Endodermal cell (in vitro differentiated cells): ENCODE data around the gene TCN1. TPM values are rescaled to one million over a fixed set of nuclear protein-coding genes. Genes with fewer than 3 reads are reported as not detected.
A peak's percentile ranks its signal among the peaks of the same experiment; 100 is the strongest.
"Not testable (repeated sequence)": the region's sequence is repeated elsewhere in the genome, so short reads cannot be mapped to it uniquely, and the experiment has no call there.

Source experiments
- DNase-seq: peaks from one replicate; pipeline ENCODE4 v3.0.0-alpha.2; 2017
- H3K27ac ChIP-seq: 2 replicates; pipeline ENCODE4 v1.5.1; 2013; ENCODE audit warnings: mild to moderate bottlenecking, low read depth, low read length, moderate library complexity
- H3K27me3 ChIP-seq: 2 replicates; pipeline ENCODE4 v1.6.1; 2013; ENCODE audit warnings: mild to moderate bottlenecking, low read length, moderate library complexity; ENCODE audit not compliant: insufficient read depth, control insufficient read depth, poor library complexity, severe bottlenecking
- H3K36me3 ChIP-seq: 2 replicates; pipeline ENCODE4 v1.7.0; 2013; ENCODE audit warnings: mild to moderate bottlenecking, low read length, moderate library complexity; ENCODE audit not compliant: control insufficient read depth, insufficient read depth
- H3K4me1 ChIP-seq: one replicate; pipeline ENCODE4 v1.7.0; 2013; ENCODE audit warnings: low read length; ENCODE audit not compliant: control insufficient read depth, insufficient read depth
- H3K4me3 ChIP-seq: 2 replicates; pipeline ENCODE4 v1.5.1; 2013; ENCODE audit warnings: mild to moderate bottlenecking, low read length, moderate library complexity
- H3K9ac ChIP-seq: 2 replicates; pipeline ENCODE4 v1.6.1; 2013; ENCODE audit warnings: mild to moderate bottlenecking, low read length, moderate library complexity; ENCODE audit not compliant: poor library complexity, severe bottlenecking; ENCODE audit errors: extremely low read depth
- H3K9me3 ChIP-seq: 2 replicates; pipeline ENCODE4 v1.6.1; 2013; ENCODE audit warnings: mild to moderate bottlenecking, low read length, moderate library complexity; ENCODE audit not compliant: control insufficient read depth
- H3K27ac Mint-ChIP-seq: 2 replicates; pipeline ENCODE4 v1.8.0; 2020; ENCODE audit warnings: mixed read lengths
- H3K27me3 Mint-ChIP-seq: 2 replicates; pipeline ENCODE4 v1.8.0; 2021; ENCODE audit warnings: mild to moderate bottlenecking, mixed read lengths; ENCODE audit not compliant: insufficient read depth
- H3K36me3 Mint-ChIP-seq: 2 replicates; pipeline ENCODE4 v1.8.0; 2020; ENCODE audit warnings: low read depth, mixed read lengths
- H3K4me1 Mint-ChIP-seq: 2 replicates; pipeline ENCODE4 v1.8.0; 2020; ENCODE audit warnings: mixed read lengths
- H3K4me3 Mint-ChIP-seq: 2 replicates; pipeline ENCODE4 v1.8.0; 2020; ENCODE audit warnings: mild to moderate bottlenecking, moderate library complexity, mixed read lengths
- H3K9me3 Mint-ChIP-seq: 2 replicates; pipeline ENCODE4 v1.8.0; 2020; ENCODE audit warnings: mild to moderate bottlenecking, mixed read lengths
- WGBS, 2 experiments: methylation state at CpG; one replicate each; pipeline versions ENCODE4 v1.1.5 to v1.1.7; 2013; ENCODE audit warnings: missing lambda C conversion rate in 2 of 2, mixed read lengths in 1 of 2; ENCODE audit not compliant: insufficient coverage in 1 of 2, insufficient read length in 1 of 2; 5-methylcytosine and 5-hydroxymethylcytosine counted together
- total RNA-seq, 2 donors: library from RNA; stranded (reverse); fragmentation: NEBNext Ultra II Directional in 1 of 2; extraction: Animal tissue kit (Norgen Biotek cat#: 25700) in 1 of 2; gene quantifications; 2 replicates in 1 of 2; 3 replicates in 1 of 2; pipeline ENCODE4 v1.2.1, GENCODE V29; 2021
- TF ChIP-seq, protein P1 (sequence below): fragments of 200-600 bp; sonication (generic); conservative IDR thresholded peaks from 2 replicates; pipeline ENCODE4 v1.5.0; 2021; ENCODE audit warnings: antibody characterized with exemption, mild to moderate bottlenecking

The TCN1 gene
- total RNA-seq, 2 donors from 2014 or later, result not detected

DNA sequence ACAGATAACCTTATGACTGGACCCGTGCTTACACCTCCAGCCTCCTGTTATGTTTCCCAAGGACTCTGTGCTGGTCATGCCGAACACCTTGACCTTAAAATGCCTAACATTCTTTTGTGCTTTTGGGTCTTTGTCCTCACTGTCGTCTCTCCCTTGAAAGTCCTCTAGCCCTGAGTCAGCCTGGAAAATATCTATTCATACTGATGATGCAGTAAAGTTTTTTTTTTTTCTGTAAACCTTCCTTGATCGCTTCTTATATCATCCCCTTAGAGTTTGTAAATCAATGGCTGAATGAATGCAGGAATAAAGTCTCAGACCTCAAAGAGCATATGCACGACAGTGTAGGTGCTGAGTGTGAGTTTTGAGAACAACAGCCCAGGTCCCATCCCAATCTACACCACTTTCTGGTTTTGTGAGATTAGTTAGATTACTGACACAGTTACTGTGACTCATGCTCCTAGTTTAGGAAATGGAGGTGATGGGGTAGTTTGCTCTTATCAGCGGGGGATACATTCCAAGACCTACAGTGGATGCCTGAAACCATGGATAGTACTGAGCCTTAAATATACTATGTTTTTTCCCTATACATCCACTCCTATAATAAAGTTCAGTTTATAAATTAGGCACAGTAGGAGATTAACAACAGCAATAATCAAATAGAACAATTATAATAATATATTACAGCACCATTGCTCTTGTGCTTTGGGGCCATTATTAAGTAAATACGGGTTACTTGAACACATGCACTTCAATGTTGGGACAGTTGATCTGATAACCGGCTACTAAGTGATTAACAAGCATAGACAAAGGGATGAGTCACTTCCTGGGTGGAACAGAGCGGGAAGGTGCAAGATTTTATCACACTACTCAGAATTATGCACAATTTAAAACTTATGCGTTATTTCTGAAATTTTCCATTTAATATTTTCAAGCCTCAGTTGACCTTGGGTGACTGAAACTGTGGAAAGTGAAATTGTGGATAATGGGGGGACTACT, 8.6 kb downstream of the TCN1 start:
- Histone ChIP-seq H3K27ac (no peak overlapping the region), H3K9me3 (no peaks in the 10 kb centered on the region), H3K36me3 (no peaks in the 10 kb centered on the region), H3K27me3 (no peaks in the 10 kb centered on the region), H3K9ac (no peak overlapping the region), H3K4me1 (no peaks in the 10 kb centered on the region), H3K4me3 (no peak overlapping the region)
- Mint-ChIP-seq H3K4me3 (no peak overlapping the region), H3K36me3 (no peaks in the 10 kb centered on the region), H3K27ac (peak overlapping the region; percentile 56), H3K9me3 (no peaks in the 10 kb centered on the region), H3K27me3 (no peaks in the 10 kb centered on the region), H3K4me1 (peaks cover 7% of the 10 kb centered on the region)
- TF ChIP-seq, protein P1, sequence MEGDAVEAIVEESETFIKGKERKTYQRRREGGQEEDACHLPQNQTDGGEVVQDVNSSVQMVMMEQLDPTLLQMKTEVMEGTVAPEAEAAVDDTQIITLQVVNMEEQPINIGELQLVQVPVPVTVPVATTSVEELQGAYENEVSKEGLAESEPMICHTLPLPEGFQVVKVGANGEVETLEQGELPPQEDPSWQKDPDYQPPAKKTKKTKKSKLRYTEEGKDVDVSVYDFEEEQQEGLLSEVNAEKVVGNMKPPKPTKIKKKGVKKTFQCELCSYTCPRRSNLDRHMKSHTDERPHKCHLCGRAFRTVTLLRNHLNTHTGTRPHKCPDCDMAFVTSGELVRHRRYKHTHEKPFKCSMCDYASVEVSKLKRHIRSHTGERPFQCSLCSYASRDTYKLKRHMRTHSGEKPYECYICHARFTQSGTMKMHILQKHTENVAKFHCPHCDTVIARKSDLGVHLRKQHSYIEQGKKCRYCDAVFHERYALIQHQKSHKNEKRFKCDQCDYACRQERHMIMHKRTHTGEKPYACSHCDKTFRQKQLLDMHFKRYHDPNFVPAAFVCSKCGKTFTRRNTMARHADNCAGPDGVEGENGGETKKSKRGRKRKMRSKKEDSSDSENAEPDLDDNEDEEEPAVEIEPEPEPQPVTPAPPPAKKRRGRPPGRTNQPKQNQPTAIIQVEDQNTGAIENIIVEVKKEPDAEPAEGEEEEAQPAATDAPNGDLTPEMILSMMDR, result no peak
- WGBS, 2 experiments, result 84 to 90% methylated on average over 4 to 9 of the region's 10 CpGs
- DNase-seq, result peak; percentile 50

DNA sequence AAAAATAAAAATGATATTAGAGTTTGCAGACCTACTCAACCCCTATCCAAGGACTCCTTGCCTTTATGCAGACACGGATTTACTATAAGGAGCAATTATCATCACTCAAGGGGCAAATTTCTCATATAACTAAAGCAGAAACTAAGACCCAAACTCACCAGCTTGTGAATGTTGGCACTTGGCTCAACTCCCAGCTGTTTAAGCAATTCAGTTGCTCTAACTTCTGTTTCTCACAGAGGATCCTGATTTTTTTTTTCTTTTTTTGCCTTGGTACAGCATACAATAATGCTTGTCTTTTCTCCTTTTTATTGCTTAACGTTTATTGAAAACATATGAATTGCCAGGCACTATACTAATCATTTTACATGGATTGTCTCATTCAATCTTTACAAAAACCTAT, 11.4 kb downstream of the TCN1 start:
- Histone ChIP-seq H3K4me3 (no peak overlapping the region), H3K27me3 (no peaks in the 10 kb centered on the region), H3K36me3 (no peaks in the 10 kb centered on the region), H3K27ac (no peak overlapping the region), H3K9ac (no peak overlapping the region), H3K4me1 (no peaks in the 10 kb centered on the region), H3K9me3 (no peaks in the 10 kb centered on the region)
- Mint-ChIP-seq H3K36me3 (no peaks in the 10 kb centered on the region), H3K27me3 (no peaks in the 10 kb centered on the region), H3K4me3 (no peak overlapping the region), H3K9me3 (no peaks in the 10 kb centered on the region), H3K4me1 (peaks cover 7% of the 10 kb centered on the region), H3K27ac (no peak overlapping the region)
- DNase-seq, result no peak
- WGBS, 2 experiments, result 73% methylated on average over 1 to 2 of the region's 2 CpGs
- TF ChIP-seq, protein P1, result no peak

DNA sequence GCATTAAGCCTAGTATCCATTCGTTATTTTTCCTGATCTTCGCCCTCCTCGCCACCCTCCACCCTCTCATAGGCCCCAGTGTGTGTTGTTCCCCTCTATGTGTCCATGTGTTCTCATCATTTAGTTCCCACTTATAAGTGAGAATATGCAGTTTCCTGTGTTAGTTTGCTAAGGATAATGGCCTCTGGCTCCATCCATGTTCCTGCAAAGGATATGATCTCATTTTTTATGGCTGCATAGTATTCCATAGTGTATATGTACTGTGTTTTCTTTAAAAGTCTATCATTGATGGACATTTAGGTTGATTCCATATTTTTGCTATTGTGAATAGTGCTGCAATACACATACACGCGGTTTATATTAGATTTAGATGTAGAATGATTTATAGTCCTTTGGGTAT, 14.9 kb downstream of the TCN1 start:
- not testable (repeated sequence) for H3K27me3 ChIP-seq, H3K36me3 Mint-ChIP-seq
- WGBS, 2 experiments, result 67 to 96% methylated on average over 1 to 5 of the region's 5 CpGs

DNA sequence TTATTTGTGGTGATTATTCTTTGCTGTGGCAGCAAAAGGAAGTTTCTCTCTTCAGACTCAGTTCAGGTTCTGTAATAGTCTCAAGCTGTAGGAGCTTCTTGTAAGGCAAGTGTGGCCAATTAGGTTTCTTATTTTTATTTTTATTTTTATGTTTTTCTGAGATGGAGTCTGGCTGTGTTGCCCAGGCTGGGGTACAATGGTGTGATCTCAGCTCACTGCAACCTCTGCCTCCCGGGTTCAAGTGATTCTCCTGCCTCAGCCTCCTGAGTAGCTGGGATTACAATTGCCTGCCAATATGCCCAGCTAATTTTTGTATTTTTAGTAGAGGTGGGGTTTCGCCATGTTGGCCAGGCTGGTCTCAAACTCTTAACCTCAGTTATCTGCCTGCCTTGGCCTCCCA, 16.7 kb downstream of the TCN1 start:
- H3K27ac Mint-ChIP-seq, H3K4me3 Mint-ChIP-seq, H3K36me3 ChIP-seq, DNase-seq, H3K9ac ChIP-seq, H3K27me3 Mint-ChIP-seq, H3K4me1 ChIP-seq, H3K27ac ChIP-seq, H3K4me3 ChIP-seq, H3K9me3 ChIP-seq, H3K4me1 Mint-ChIP-seq, H3K9me3 Mint-ChIP-seq, H3K36me3 Mint-ChIP-seq, H3K27me3 ChIP-seq: not testable (repeated sequence)
- WGBS, 2 experiments, result 85 to 92% methylated on average over 2 of the region's 2 CpGs

More for the DNA sequence above, 14.9 kb downstream of the TCN1 start:
- H3K27ac ChIP-seq, H3K9me3 Mint-ChIP-seq, H3K36me3 ChIP-seq, H3K27me3 Mint-ChIP-seq, H3K4me1 Mint-ChIP-seq, H3K9me3 ChIP-seq, H3K4me3 Mint-ChIP-seq, H3K4me1 ChIP-seq, DNase-seq, H3K9ac ChIP-seq, H3K4me3 ChIP-seq, H3K27ac Mint-ChIP-seq: not testable (repeated sequence)
